ENCODE data around the gene KIFC3. TPM values are rescaled to one million over a fixed set of nuclear protein-coding genes. Genes with fewer than 3 reads are reported as not detected.

The KIFC3 gene
- total and polyA plus RNA-seq, 2 donors (not counting 1 experiment from before 2014, with no cell fraction given) = 13.8 to 44.9 TPM

GRCh38 chr16:57822856-57823255, 20.6 kb upstream of the KIFC3 start:
- H2AFZ ChIP-seq (ENCODE audit: low read length) = no peak overlapping the region
- DNase-seq (ENCODE audit: low read depth in 2 of 2) = no peak
- H3K4me2 ChIP-seq (ENCODE audit: extremely low read depth, insufficient read depth, low read length) = no peak overlapping the region
- no peaks in the 10 kb centered on the region for H3K36me3 ChIP-seq (ENCODE audit: control insufficient read depth, insufficient read depth, low read length)
- H3K27me3 ChIP-seq (ENCODE audit: control insufficient read depth, insufficient read depth, low read length) = peaks cover 15% of the 10 kb centered on the region
- H3K79me2 ChIP-seq (ENCODE audit: control insufficient read depth, insufficient read depth, low read length) = no peaks in the 10 kb centered on the region
- no peaks in the 10 kb centered on the region for H3K4me1 ChIP-seq (ENCODE audit: control insufficient read depth, extremely low read depth, insufficient read depth, low read length)
- TF ChIP-seq EZH2 (IDR thresholded peaks at IDR 0.05; ENCODE audit: low read length, missing control alignments) = no peak
- TF ChIP-seq, protein P1, sequence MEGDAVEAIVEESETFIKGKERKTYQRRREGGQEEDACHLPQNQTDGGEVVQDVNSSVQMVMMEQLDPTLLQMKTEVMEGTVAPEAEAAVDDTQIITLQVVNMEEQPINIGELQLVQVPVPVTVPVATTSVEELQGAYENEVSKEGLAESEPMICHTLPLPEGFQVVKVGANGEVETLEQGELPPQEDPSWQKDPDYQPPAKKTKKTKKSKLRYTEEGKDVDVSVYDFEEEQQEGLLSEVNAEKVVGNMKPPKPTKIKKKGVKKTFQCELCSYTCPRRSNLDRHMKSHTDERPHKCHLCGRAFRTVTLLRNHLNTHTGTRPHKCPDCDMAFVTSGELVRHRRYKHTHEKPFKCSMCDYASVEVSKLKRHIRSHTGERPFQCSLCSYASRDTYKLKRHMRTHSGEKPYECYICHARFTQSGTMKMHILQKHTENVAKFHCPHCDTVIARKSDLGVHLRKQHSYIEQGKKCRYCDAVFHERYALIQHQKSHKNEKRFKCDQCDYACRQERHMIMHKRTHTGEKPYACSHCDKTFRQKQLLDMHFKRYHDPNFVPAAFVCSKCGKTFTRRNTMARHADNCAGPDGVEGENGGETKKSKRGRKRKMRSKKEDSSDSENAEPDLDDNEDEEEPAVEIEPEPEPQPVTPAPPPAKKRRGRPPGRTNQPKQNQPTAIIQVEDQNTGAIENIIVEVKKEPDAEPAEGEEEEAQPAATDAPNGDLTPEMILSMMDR (conservative IDR thresholded peaks at IDR 0.05 in 1 of 2, IDR thresholded peaks at IDR 0.05 in 1 of 2; ENCODE audit: low read depth in 1 of 2, low read length in 2 of 2) = no peak
- H3K9me3 ChIP-seq (ENCODE audit: control insufficient read depth, insufficient read depth, low read depth, low read length) = no peaks in the 10 kb centered on the region
- H3K4me3 ChIP-seq (replicated peaks in 1 of 4; ENCODE audit: control extremely low read depth in 1 of 4, insufficient read depth in 1 of 4, low read depth in 3 of 4, low read length in 4 of 4) = no peak overlapping the region
- H4K20me1 ChIP-seq (ENCODE audit: control insufficient read depth, extremely low read depth, insufficient read depth, low read length) = no peaks in the 10 kb centered on the region
- H3K27ac ChIP-seq (ENCODE audit: insufficient read depth, low read length) = no peak overlapping the region
- H3K9ac ChIP-seq (ENCODE audit: insufficient read depth, low read length) = no peak overlapping the region

DNA sequence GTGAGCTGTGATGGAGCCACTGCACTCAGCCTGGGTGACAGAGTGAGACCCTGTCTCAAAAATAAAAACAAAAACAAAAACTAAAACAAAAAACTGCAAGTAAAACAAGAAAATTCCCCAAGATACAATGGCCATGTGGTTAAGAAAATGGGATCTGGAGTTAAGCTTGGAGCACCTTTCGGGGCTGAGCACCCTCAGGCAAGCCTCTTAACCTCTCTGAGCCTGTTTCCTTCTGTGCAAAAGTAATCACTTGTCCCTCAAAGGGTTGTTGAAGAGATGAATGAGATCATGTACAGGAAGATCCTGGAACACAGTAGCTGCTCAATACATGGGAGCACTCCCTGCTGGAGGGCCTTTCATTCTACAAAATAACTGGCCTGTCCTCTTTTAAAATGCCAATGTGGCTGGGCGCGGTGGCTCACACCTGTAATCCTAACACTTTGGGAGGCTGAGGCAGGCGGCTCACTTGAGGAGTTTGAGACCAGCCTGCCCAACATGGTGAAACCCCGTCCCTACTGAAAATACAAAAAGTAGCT, 19.8 kb upstream of the KIFC3 start:
- TF ChIP-seq, protein P1 (conservative IDR thresholded peaks at IDR 0.05 in 1 of 2, IDR thresholded peaks at IDR 0.05 in 1 of 2; ENCODE audit: low read depth in 1 of 2, low read length in 2 of 2) = no peak
- TF ChIP-seq EZH2 (IDR thresholded peaks at IDR 0.05; ENCODE audit: low read length, missing control alignments) = no peak
- Histone ChIP-seq H3K27ac (ENCODE audit: insufficient read depth, low read length) (no peak overlapping the region), H3K4me3 (replicated peaks in 1 of 4; ENCODE audit: control extremely low read depth in 1 of 4, insufficient read depth in 1 of 4, low read depth in 3 of 4, low read length in 4 of 4) (no peak overlapping the region), H3K27me3 (ENCODE audit: control insufficient read depth, insufficient read depth, low read length) (peaks cover 11% of the 10 kb centered on the region), H3K36me3 (ENCODE audit: control insufficient read depth, insufficient read depth, low read length) (no peaks in the 10 kb centered on the region), H4K20me1 (ENCODE audit: control insufficient read depth, extremely low read depth, insufficient read depth, low read length) (no peaks in the 10 kb centered on the region), H3K9ac (ENCODE audit: insufficient read depth, low read length) (no peak overlapping the region), H3K9me3 (ENCODE audit: control insufficient read depth, insufficient read depth, low read depth, low read length) (no peaks in the 10 kb centered on the region), H3K4me2 (ENCODE audit: extremely low read depth, insufficient read depth, low read length) (no peak overlapping the region), H3K79me2 (ENCODE audit: control insufficient read depth, insufficient read depth, low read length) (no peaks in the 10 kb centered on the region), H3K4me1 (ENCODE audit: control insufficient read depth, extremely low read depth, insufficient read depth, low read length) (no peaks in the 10 kb centered on the region), H2AFZ (ENCODE audit: low read length) (no peak overlapping the region)
- no peak for DNase-seq (ENCODE audit: low read depth in 2 of 2)

DNA sequence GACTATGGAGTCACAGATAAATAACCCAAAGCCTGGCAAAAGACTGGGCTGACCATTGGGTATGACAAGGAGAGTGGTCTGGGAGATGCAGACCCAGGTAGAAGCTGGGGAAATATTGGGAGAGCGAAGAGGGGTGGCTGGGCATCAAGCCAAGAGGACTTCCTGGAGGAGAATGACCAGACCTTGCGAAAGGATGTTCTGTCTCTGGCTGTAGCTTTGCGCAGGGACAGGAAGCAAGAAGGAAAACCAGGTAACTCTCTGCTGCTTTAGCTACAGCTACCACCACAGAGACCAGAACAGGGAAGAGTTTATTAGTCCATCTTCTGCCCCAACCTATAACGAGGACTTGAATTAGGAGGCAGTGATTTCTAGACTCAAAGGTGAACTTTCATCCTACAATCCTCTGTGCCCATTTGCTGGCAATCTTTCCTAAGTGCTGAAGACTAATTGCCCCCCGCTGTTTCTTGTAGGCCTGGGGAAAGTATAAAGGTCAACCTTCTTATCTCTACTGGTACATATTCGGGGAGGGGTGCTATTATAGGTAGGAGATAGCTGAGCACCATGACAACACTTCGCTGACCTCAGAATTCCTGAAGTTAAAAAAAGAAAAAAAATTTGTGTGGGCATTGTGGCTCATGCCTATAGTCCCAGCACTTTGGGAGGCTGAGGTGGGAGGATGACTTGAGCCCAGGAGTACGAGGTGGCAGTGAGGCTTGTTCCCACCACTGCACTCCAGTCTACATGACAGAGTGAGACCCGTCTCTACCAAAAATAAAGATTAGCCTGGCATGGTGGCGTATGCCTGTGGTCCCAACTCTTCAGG, 19.1 kb upstream of the KIFC3 start:
- H3K27me3 ChIP-seq (ENCODE audit: control insufficient read depth, insufficient read depth, low read length) = peaks cover 7% of the 10 kb centered on the region
- no peak overlapping the region for H3K9ac ChIP-seq (ENCODE audit: insufficient read depth, low read length)
- DNase-seq (ENCODE audit: low read depth in 2 of 2) = no peak
- no peak overlapping the region for H3K27ac ChIP-seq (ENCODE audit: insufficient read depth, low read length)
- no peaks in the 10 kb centered on the region for H3K79me2 ChIP-seq (ENCODE audit: control insufficient read depth, insufficient read depth, low read length)
- peaks cover 4% of the 10 kb centered on the region for H3K4me1 ChIP-seq (ENCODE audit: control insufficient read depth, extremely low read depth, insufficient read depth, low read length)
- no peaks in the 10 kb centered on the region for H3K9me3 ChIP-seq (ENCODE audit: control insufficient read depth, insufficient read depth, low read depth, low read length)
- TF ChIP-seq, protein P1 (conservative IDR thresholded peaks at IDR 0.05 in 1 of 2, IDR thresholded peaks at IDR 0.05 in 1 of 2; ENCODE audit: low read depth in 1 of 2, low read length in 2 of 2) = no peak
- no peak for TF ChIP-seq EZH2 (IDR thresholded peaks at IDR 0.05; ENCODE audit: low read length, missing control alignments)
- H3K4me2 ChIP-seq (ENCODE audit: extremely low read depth, insufficient read depth, low read length) = no peak overlapping the region
- no peak overlapping the region for H2AFZ ChIP-seq (ENCODE audit: low read length)
- no peaks in the 10 kb centered on the region for H3K36me3 ChIP-seq (ENCODE audit: control insufficient read depth, insufficient read depth, low read length)
- H4K20me1 ChIP-seq (ENCODE audit: control insufficient read depth, extremely low read depth, insufficient read depth, low read length) = no peaks in the 10 kb centered on the region
- H3K4me3 ChIP-seq (replicated peaks in 1 of 4; ENCODE audit: control extremely low read depth in 1 of 4, insufficient read depth in 1 of 4, low read depth in 3 of 4, low read length in 4 of 4) = no peak overlapping the region
